ENCODE results near the gene PTH. TPM values are rescaled to one million over a fixed set of nuclear protein-coding genes. Genes with fewer than 3 reads are reported as not detected.
A peak's percentile ranks its signal among the peaks of the same experiment; 100 is the strongest.

Gene PTH
- total and polyA plus RNA-seq, 9 of the 15 experiments (the other 6 are each of a cell fraction or from before 2014, with no cell fraction given): not detected

DNA sequence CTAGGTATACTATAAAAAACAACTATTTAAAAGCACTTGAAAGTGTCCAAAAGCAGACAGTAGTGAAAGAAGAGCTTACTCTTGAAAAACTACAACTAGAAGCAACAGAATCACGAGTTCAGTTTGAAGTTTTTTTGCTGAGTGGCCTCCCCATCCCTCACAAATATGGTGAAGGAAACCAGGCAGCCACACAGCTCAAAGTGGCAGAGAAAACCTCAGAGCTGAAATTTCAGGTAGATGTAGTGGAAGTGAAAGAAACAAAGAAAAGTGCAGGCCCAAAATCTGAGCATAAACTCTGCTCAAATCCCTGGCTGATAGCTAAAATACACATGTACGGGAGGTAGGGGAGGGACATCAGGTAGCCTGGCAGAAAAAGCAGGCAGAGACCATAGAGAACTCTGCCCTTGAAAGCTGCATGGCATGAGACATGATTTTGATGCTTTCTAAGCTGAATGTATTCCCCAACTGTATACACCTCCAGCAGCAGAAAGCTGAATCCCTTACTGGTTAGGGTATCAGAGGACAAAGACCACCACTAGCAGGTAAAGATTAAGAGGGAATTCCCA, 44.9 kb downstream of the PTH start (continued):
- TF ChIP-seq ASH1L (IDR thresholded peaks at IDR 0.05; ENCODE audit: borderline replicate concordance, low read depth, partially characterized antibody) (no peak), RUNX1 (IDR thresholded peaks at IDR 0.05; ENCODE audit: low read depth) (no peak), ZNF699 (CRISPR knock-in tag; IDR thresholded peaks at IDR 0.05; ENCODE audit: insufficient replicate concordance) (no peak), NFE2 (IDR thresholded peaks at IDR 0.05; ENCODE audit: low read depth) (no peak)
- TF ChIP-seq, protein P1, sequence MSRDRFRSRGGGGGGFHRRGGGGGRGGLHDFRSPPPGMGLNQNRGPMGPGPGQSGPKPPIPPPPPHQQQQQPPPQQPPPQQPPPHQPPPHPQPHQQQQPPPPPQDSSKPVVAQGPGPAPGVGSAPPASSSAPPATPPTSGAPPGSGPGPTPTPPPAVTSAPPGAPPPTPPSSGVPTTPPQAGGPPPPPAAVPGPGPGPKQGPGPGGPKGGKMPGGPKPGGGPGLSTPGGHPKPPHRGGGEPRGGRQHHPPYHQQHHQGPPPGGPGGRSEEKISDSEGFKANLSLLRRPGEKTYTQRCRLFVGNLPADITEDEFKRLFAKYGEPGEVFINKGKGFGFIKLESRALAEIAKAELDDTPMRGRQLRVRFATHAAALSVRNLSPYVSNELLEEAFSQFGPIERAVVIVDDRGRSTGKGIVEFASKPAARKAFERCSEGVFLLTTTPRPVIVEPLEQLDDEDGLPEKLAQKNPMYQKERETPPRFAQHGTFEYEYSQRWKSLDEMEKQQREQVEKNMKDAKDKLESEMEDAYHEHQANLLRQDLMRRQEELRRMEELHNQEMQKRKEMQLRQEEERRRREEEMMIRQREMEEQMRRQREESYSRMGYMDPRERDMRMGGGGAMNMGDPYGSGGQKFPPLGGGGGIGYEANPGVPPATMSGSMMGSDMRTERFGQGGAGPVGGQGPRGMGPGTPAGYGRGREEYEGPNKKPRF (IDR thresholded peaks at IDR 0.05; ENCODE audit: low read depth, low read length): no peak

DNA sequence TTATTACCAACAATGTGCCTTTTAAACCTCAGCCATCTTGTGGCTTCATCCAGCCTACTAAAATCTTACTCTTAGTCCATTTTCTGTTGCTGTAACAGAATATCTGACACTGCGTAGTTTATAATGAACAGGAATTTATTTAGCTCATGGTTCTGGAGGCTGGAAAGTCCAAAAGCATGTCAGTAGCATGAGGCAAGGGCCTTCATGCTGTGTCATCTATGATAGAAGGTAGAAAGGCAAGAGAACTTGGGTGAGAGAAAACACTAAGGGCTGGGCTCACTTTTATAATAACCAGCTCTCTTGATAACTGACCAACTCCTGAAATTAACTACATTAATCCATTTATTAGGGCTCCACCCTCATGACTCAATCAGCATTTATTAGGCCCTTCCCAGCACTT, 46.3 kb downstream of the PTH start:
- no peaks in the 10 kb centered on the region for H3K36me3 ChIP-seq (ENCODE audit: control insufficient read depth, insufficient read depth, low read length)
- no peaks in the 10 kb centered on the region for H3K9me3 ChIP-seq (replicated peaks; ENCODE audit: control insufficient read depth, insufficient read depth, low read depth, low read length)
- CTCF ChIA-PET (ENCODE audit: low intra/inter-chr PET ratio): no interaction called here
- in situ Hi-C loops (cut with MboI) (no loop called here), intact Hi-C loops (cut with micrococcal nuclease) (no loop called here)
- ATAC-seq: no peak
- TF ChIP-seq, protein P2, sequence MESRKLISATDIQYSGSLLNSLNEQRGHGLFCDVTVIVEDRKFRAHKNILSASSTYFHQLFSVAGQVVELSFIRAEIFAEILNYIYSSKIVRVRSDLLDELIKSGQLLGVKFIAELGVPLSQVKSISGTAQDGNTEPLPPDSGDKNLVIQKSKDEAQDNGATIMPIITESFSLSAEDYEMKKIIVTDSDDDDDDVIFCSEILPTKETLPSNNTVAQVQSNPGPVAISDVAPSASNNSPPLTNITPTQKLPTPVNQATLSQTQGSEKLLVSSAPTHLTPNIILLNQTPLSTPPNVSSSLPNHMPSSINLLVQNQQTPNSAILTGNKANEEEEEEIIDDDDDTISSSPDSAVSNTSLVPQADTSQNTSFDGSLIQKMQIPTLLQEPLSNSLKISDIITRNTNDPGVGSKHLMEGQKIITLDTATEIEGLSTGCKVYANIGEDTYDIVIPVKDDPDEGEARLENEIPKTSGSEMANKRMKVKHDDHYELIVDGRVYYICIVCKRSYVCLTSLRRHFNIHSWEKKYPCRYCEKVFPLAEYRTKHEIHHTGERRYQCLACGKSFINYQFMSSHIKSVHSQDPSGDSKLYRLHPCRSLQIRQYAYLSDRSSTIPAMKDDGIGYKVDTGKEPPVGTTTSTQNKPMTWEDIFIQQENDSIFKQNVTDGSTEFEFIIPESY (CRISPR knock-in tag; IDR thresholded peaks at IDR 0.05): no peak
- TF ChIP-seq CBX5 (IDR thresholded peaks at IDR 0.05; ENCODE audit: borderline replicate concordance, low read depth): 0 out of 2 replicates have a peak, but pooled peaks have one; percentile 47
- no peak overlapping the region for H3K27ac ChIP-seq (ENCODE audit: extremely low read depth, low read depth, low read length)
- peaks cover 3% of the 10 kb centered on the region; the same call in 1 of the 3 replicates for H3K79me2 ChIP-seq (ENCODE audit: control insufficient read depth, insufficient read depth, low read length)
- H3K27me3 ChIP-seq (ENCODE audit: control insufficient read depth in 2 of 2, insufficient read depth in 2 of 2, low read length in 2 of 2): no peaks in the 10 kb centered on the region
- 42% methylated on average over 1 of the region's 1 CpG for WGBS (ENCODE audit: insufficient coverage, low coverage, missing lambda C conversion rate)
- DNase-seq (ENCODE audit: extremely low read depth in 1 of 4, low spot score in 3 of 4): no peak
- H3K4me3 ChIP-seq: no peak overlapping the region
- no peaks in the 10 kb centered on the region for H3K9me1 ChIP-seq (ENCODE audit: control insufficient read depth, insufficient read depth, low read length)
- H3K4me2 ChIP-seq (ENCODE audit: insufficient read depth, low read length): no peak overlapping the region
- POLR2A ChIA-PET: interaction anchor here (1.2 to 2.2 kb wide), 3 partner anchors 10 to 23 kb away, joined by 3 to 9 read pairs (median 4); partner anchors contain the start of gene BTBD10
- no peaks in the 10 kb centered on the region for H4K20me1 ChIP-seq (replicated peaks; ENCODE audit: control insufficient read depth, insufficient read depth, low read length)
- no peak overlapping the region for H2AFZ ChIP-seq (ENCODE audit: low read depth, low read length)
- no peaks in the 10 kb centered on the region for H3K4me1 ChIP-seq (replicated peaks in 1 of 2; ENCODE audit: control insufficient read depth in 2 of 2, insufficient read depth in 2 of 2, low read length in 2 of 2)
- no TSS peak for BruUV-seq (replicated peaks)
- H3K9ac ChIP-seq (ENCODE audit: insufficient read depth in 1 of 2, low read depth in 2 of 2, low read length in 2 of 2): no peak overlapping the region
- FAIRE-seq: no peak

Data from K562 (cell line).